Ascending aorta (tissue), 2 donors: Measurements from ENCODE around the gene CD24. TPM values are rescaled to one million over a fixed set of nuclear protein-coding genes. Genes with fewer than 3 reads are reported as not detected.
"Not testable (repeated sequence)": the region's sequence is repeated elsewhere in the genome, so short reads cannot be mapped to it uniquely, and the experiment has no call there.

Source experiments
- DNase-seq, 2 donors: peaks; one replicate each; pipeline ENCODE4 v3.0.0-alpha.2; 2019; ENCODE audit warnings: low spot score in 2 of 2
- H3K27ac ChIP-seq, 2 donors: fragments of 200-600 bp; sonication (generic); one replicate each; pipeline ENCODE4 v1.5.1; 2016 to 2017; ENCODE audit warnings: mild to moderate bottlenecking in 1 of 2
- H3K27me3 ChIP-seq: fragments of 200-600 bp; sonication (generic); one replicate; pipeline ENCODE4 v1.5.1; 2017
- H3K36me3 ChIP-seq, 2 donors: fragments of 200-600 bp; sonication (generic); one replicate each; pipeline ENCODE4 v1.5.1; 2016
- H3K4me1 ChIP-seq, 2 donors: fragments of 200-600 bp; sonication (generic); one replicate each; pipeline ENCODE4 v1.5.1; 2016 to 2017; ENCODE audit warnings: mild to moderate bottlenecking in 1 of 2
- H3K4me3 ChIP-seq, 2 donors: fragments of 200-600 bp; sonication (generic); one replicate each; pipeline ENCODE4 v1.5.1; 2016 to 2017; ENCODE audit warnings: mild to moderate bottlenecking in 1 of 2
- H3K9me3 ChIP-seq, 2 donors: fragments of 200-600 bp; sonication (generic); one replicate each; pipeline ENCODE4 v1.5.1; 2016
- intact Hi-C: fragments of 100-400 bp; cut with DNase I; formaldehyde crosslinking; loops from one replicate; pipeline ENCODE4 v1.15.1; 2023
- total RNA-seq: library from RNA; depleted of rRNA; stranded (reverse); fragments of >200 nt; gene quantifications from one replicate; pipeline ENCODE4 v1.1.0, GENCODE V29; 2016
- TF ChIP-seq, protein P1 (sequence below), 3 experiments: fragments of 200-600 bp in 2 of 3; fragments of 450-650 bp in 1 of 3; sonication (generic) in 2 of 3; IDR thresholded peaks; one replicate each; pipeline ENCODE4 v1.5.1; 2016 to 2019; ENCODE audit warnings: antibody characterized with exemption in 3 of 3, mild to moderate bottlenecking in 1 of 3, moderate library complexity in 1 of 3

Gene CD24
- total RNA-seq, 1 donor from 2014 or later, result not detected

GRCh38 chr6:106973836-106974335 lies 643 bp downstream of the CD24 start:
- intact Hi-C loops, result loop anchor here (10.0 kb wide), 1 partner anchor 529 kb away; no protein-coding TSS in a partner anchor

GRCh38 chr6:106973018-106973835 lies 1.3 kb downstream of the CD24 start:
- no peaks in the 10 kb centered on the region for H3K36me3 ChIP-seq
- peak overlapping the region; percentile 7 to 68 for H3K4me3 ChIP-seq
- TF ChIP-seq, protein P1, sequence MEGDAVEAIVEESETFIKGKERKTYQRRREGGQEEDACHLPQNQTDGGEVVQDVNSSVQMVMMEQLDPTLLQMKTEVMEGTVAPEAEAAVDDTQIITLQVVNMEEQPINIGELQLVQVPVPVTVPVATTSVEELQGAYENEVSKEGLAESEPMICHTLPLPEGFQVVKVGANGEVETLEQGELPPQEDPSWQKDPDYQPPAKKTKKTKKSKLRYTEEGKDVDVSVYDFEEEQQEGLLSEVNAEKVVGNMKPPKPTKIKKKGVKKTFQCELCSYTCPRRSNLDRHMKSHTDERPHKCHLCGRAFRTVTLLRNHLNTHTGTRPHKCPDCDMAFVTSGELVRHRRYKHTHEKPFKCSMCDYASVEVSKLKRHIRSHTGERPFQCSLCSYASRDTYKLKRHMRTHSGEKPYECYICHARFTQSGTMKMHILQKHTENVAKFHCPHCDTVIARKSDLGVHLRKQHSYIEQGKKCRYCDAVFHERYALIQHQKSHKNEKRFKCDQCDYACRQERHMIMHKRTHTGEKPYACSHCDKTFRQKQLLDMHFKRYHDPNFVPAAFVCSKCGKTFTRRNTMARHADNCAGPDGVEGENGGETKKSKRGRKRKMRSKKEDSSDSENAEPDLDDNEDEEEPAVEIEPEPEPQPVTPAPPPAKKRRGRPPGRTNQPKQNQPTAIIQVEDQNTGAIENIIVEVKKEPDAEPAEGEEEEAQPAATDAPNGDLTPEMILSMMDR (IDR thresholded peaks at IDR 0.05), result no peak
- peaks cover 10 to 15% of the 10 kb centered on the region in 2 donors for H3K4me1 ChIP-seq
- intact Hi-C loops, result loop anchor here (10.0 kb wide), 1 partner anchor 528 kb away; no protein-coding TSS in a partner anchor
- no peak for DNase-seq
- peaks cover 5% of the 10 kb centered on the region for H3K27me3 ChIP-seq
- H3K27ac ChIP-seq, result no peak overlapping the region
- H3K9me3 ChIP-seq, result no peaks in the 10 kb centered on the region

More at GRCh38 chr6:106973836-106974335, 643 bp downstream of the CD24 start:
- TF ChIP-seq, protein P1 (IDR thresholded peaks at IDR 0.05), result no peak
- no peaks in the 10 kb centered on the region for H3K36me3 ChIP-seq
- no peak overlapping the region for H3K27ac ChIP-seq
- no peaks in the 10 kb centered on the region for H3K9me3 ChIP-seq
- peak overlapping the region; percentile 7 to 68 for H3K4me3 ChIP-seq
- H3K4me1 ChIP-seq, result peaks cover 10 to 15% of the 10 kb centered on the region in 2 donors
- peaks cover 5% of the 10 kb centered on the region for H3K27me3 ChIP-seq
- no peak for DNase-seq

DNA sequence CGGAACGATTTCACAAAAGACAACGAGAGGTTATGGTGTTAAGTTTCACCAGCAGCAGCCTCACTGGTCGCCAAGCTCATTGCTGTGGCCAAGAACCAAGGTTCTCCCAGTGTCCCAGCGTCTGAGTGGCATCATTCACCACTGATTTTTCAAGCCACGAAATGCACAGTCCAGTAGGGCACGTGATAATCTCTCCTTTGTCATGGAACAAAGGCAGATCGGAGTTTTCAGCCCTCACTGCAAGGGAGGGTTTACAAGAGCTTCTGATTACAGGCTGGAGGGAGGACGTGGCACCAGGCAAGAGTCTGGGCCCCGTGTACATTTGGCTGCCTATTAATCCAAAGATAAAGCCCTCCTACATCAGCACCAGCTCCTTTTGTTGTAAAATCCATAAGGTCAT lies 2.0 kb downstream of the CD24 start:
- Histone ChIP-seq H3K4me3 (no peak overlapping the region), H3K4me1 (peaks cover 10 to 15% of the 10 kb centered on the region in 2 donors), H3K27me3 (peaks cover 5% of the 10 kb centered on the region), H3K9me3 (no peaks in the 10 kb centered on the region), H3K36me3 (no peaks in the 10 kb centered on the region), H3K27ac (no peak overlapping the region)
- TF ChIP-seq, protein P1 (IDR thresholded peaks at IDR 0.05), result no peak
- no peak for DNase-seq
- intact Hi-C loops, result loop anchor here (10.0 kb wide), 1 partner anchor 528 kb away; no protein-coding TSS in a partner anchor

DNA sequence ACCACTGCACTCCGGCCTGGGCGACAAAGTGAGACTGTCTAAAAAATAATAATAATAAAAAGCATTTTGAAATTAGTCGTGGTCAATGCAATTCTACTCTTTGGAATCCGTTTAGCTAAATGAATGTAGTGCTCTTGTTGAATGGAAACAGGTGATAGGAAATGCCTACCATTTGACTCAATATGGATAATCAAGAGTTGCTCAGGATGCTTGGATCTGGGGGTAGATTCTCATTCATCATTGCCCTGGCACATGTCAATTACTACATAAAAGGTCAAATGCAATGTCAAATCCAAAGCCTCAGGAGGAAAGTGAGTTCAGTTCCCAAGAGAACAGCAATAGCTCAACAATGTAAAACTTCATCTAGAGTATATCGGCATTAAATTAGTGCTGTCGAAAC lies 3.8 kb downstream of the CD24 start:
- H3K4me1 ChIP-seq, result peaks cover 10 to 15% of the 10 kb centered on the region in 2 donors
- H3K36me3 ChIP-seq, DNase-seq, H3K27ac ChIP-seq, H3K4me3 ChIP-seq, H3K27me3 ChIP-seq, H3K9me3 ChIP-seq: not testable (repeated sequence)
- intact Hi-C loops, result loop anchor here (10.0 kb wide), 1 partner anchor 526 kb away; no protein-coding TSS in a partner anchor

DNA sequence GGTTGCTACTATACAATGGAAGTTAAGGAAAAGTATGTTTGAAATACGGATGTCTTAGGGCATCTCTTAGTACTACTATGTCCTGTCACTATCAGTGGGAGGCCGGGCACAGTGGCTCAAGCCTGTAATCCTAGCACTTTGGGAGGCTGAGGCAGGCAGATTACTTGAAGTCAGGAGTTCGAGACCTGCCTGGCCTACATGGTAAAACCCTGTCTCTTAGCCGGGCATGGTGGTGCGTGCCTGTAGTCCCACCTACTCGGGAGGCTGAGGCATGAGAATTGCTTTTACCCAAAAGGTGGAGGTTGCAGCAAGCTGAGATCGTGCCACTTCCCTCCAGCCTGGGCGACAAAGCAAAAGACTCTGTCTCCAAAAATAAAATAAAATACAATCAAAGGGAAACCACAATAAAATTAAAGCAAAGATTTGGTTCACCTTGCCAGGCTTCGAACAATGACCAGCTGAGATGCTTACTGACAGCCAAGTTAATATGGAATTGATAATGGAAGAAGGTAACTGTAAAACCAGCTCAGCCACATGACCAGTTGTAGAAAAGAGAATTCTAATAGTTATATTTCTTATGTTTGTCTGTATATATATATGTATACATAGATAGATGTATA lies 6.5 kb downstream of the CD24 start:
- intact Hi-C loops, result no loop called here
- Histone ChIP-seq H3K27me3 (no peaks in the 10 kb centered on the region), H3K27ac (no peak overlapping the region), H3K9me3 (no peaks in the 10 kb centered on the region), H3K36me3 (no peaks in the 10 kb centered on the region), H3K4me1 (no peaks in the 10 kb centered on the region), H3K4me3 (no peak overlapping the region)
- TF ChIP-seq, protein P1 (IDR thresholded peaks at IDR 0.05), result no peak
- DNase-seq, result no peak
